ENCODE measurements around the gene LINGO1. TPM values are rescaled to one million over a fixed set of nuclear protein-coding genes. Genes with fewer than 3 reads are reported as not detected.
A peak's percentile ranks its signal among the peaks of the same experiment; 100 is the strongest.

LINGO1 gene
- total RNA-seq, 2 experiments from 2014 or later: not detected

- intact Hi-C loops (cut with micrococcal nuclease): no loop called here
- Mint-ChIP-seq H3K4me3 (no peak overlapping the region), H3K36me3 (ENCODE audit: low read depth) (no peaks in the 10 kb centered on the region), H3K4me1 (ENCODE audit: low read depth) (no peaks in the 10 kb centered on the region), H3K27ac (no peak overlapping the region), H3K27me3 (peaks cover 8% of the 10 kb centered on the region), H3K9me3 (no peaks in the 10 kb centered on the region)
- CTCF ChIA-PET: interaction anchor here (0.7 to 1.1 kb wide), 2 partner anchors 70 to 120 kb away, joined by 3 read pairs; no protein-coding TSS in a partner anchor
- POLR2A ChIA-PET: interaction anchor here (1.3 kb wide), 1 partner anchor 158 kb away, joined by 3 read pairs; no protein-coding TSS in a partner anchor
- ATAC-seq (no peak), DNase-seq (no peak)
- no peak for TF ChIP-seq CTCF (IDR thresholded peaks at IDR 0.05)
These were observed 30.5 kb upstream of the LINGO1 start for GRCh38 chr15:77663256-77663655.

GRCh38 chr15:77659350-77660321 lies 26.9 kb upstream of the LINGO1 start:
- ATAC-seq (peak; percentile 89), DNase-seq (peak; percentile 76)
- no peak overlapping the region for H3K27ac Mint-ChIP-seq
- TF ChIP-seq CTCF (IDR thresholded peaks at IDR 0.05): peak; percentile 66
- intact Hi-C loops (cut with micrococcal nuclease): loop anchor here (10.0 kb wide), 1 partner anchor 165 kb away; no protein-coding TSS in a partner anchor
- ChIA-PET CTCF (interaction anchor here (1.0 to 1.1 kb wide), 2 partner anchors 161 to 162 kb away, joined by 3 to 4 read pairs; no protein-coding TSS in a partner anchor), POLR2A (no interaction called here)
- no peaks in the 10 kb centered on the region for H3K4me1 Mint-ChIP-seq (ENCODE audit: low read depth)
- H3K27me3 Mint-ChIP-seq: peaks cover 8% of the 10 kb centered on the region
- H3K9me3 Mint-ChIP-seq: no peaks in the 10 kb centered on the region
- H3K4me3 Mint-ChIP-seq: no peak overlapping the region
- H3K36me3 Mint-ChIP-seq (ENCODE audit: low read depth): no peaks in the 10 kb centered on the region

- no peak overlapping the region for H3K4me3 Mint-ChIP-seq
- H3K27me3 Mint-ChIP-seq: peaks cover 8% of the 10 kb centered on the region
- POLR2A ChIA-PET: no interaction called here
- CTCF ChIA-PET: interaction anchor here (0.8 kb wide), 1 partner anchor 212 kb away, joined by 3 read pairs; no protein-coding TSS in a partner anchor
- ATAC-seq: no peak
- no peak for DNase-seq
- intact Hi-C loops (cut with micrococcal nuclease): loop anchor here (10.0 kb wide), 1 partner anchor 166 kb away; no protein-coding TSS in a partner anchor
- TF ChIP-seq CTCF (IDR thresholded peaks at IDR 0.05): no peak
- H3K4me1 Mint-ChIP-seq (ENCODE audit: low read depth): no peaks in the 10 kb centered on the region
- H3K36me3 Mint-ChIP-seq (ENCODE audit: low read depth): no peaks in the 10 kb centered on the region
- H3K9me3 Mint-ChIP-seq: peaks cover 3% of the 10 kb centered on the region
- H3K27ac Mint-ChIP-seq: no peak overlapping the region
These were observed 25.6 kb upstream of the LINGO1 start for GRCh38 chr15:77658304-77658703.

GRCh38 chr15:77657634-77658238 lies 25.0 kb upstream of the LINGO1 start:
- H3K4me3 Mint-ChIP-seq: no peak overlapping the region
- intact Hi-C loops (cut with micrococcal nuclease): loop anchor here (10.0 kb wide), 1 partner anchor 167 kb away; no protein-coding TSS in a partner anchor
- no peaks in the 10 kb centered on the region for H3K36me3 Mint-ChIP-seq (ENCODE audit: low read depth)
- CTCF ChIA-PET: interaction anchor here (1.1 kb wide), 1 partner anchor 164 kb away, joined by 7 read pairs; no protein-coding TSS in a partner anchor
- POLR2A ChIA-PET: no interaction called here
- H3K4me1 Mint-ChIP-seq (ENCODE audit: low read depth): no peaks in the 10 kb centered on the region
- peaks cover 3% of the 10 kb centered on the region for H3K9me3 Mint-ChIP-seq
- no peak for ATAC-seq
- no peak for TF ChIP-seq CTCF (IDR thresholded peaks at IDR 0.05)
- no peak overlapping the region for H3K27ac Mint-ChIP-seq
- peaks cover 8% of the 10 kb centered on the region for H3K27me3 Mint-ChIP-seq
- no peak for DNase-seq

Data from activated CD8-positive, alpha-beta T cell treated with anti-CD3 and anti-CD28 coated beads for 36 hours (primary cell).